Trophoblast cell (in vitro differentiated cells and primary cell): ENCODE data around the gene XKR7.

Experiments
- DNase-seq, 2 donors: peaks; one replicate each; pipeline ENCODE4 v3.0.0-alpha.2; 2016
- H2AFZ ChIP-seq: 2 replicates; pipeline ENCODE4 v1.6.1; 2013; ENCODE audit warnings: low read length, moderate library complexity, mild to moderate bottlenecking; ENCODE audit not compliant: insufficient read depth, poor library complexity
- H2AK5ac ChIP-seq: 2 replicates; pipeline ENCODE4 v1.6.1; 2013; ENCODE audit warnings: mild to moderate bottlenecking, low read length
- H2BK120ac ChIP-seq: 2 replicates; pipeline ENCODE4 v1.6.1; 2013; ENCODE audit warnings: low read length, mild to moderate bottlenecking, moderate library complexity; ENCODE audit not compliant: insufficient read depth, poor library complexity
- H2BK12ac ChIP-seq: 2 replicates; pipeline ENCODE4 v1.6.1; 2013; ENCODE audit warnings: mild to moderate bottlenecking, low read length, moderate library complexity
- H2BK5ac ChIP-seq: 2 replicates; pipeline ENCODE4 v1.6.1; 2013; ENCODE audit warnings: low read length, low read depth, moderate library complexity, mild to moderate bottlenecking; ENCODE audit not compliant: poor library complexity
- H3K14ac ChIP-seq: 2 replicates; pipeline ENCODE4 v1.6.1; 2013; ENCODE audit warnings: mild to moderate bottlenecking, low read length
- H3K18ac ChIP-seq: 2 replicates; pipeline ENCODE4 v1.6.1; 2013; ENCODE audit warnings: mild to moderate bottlenecking, low read length
- H3K23ac ChIP-seq: 2 replicates; pipeline ENCODE4 v1.6.1; 2013; ENCODE audit warnings: low read length
- H3K27ac ChIP-seq: 2 replicates; pipeline ENCODE4 v1.5.1; 2013; ENCODE audit warnings: low read depth, mild to moderate bottlenecking, inconsistent platforms, low read length, moderate library complexity
- H3K27me3 ChIP-seq: 2 replicates; pipeline ENCODE4 v1.6.1; 2013; ENCODE audit warnings: inconsistent platforms, mild to moderate bottlenecking, low read length, moderate library complexity; ENCODE audit not compliant: insufficient read depth
- H3K36me3 ChIP-seq, 2 experiments: 1 replicate in 1 of 2; 2 replicates in 1 of 2; pipeline ENCODE4 v1.6.1; 2013; ENCODE audit warnings: low read length in 2 of 2, mild to moderate bottlenecking in 2 of 2, moderate library complexity in 1 of 2; ENCODE audit not compliant: insufficient read depth in 2 of 2, control insufficient read depth in 1 of 2
- H3K4ac ChIP-seq: 2 replicates; pipeline ENCODE4 v1.6.1; 2013; ENCODE audit warnings: low read depth, mild to moderate bottlenecking, low read length, moderate library complexity
- H3K4me1 ChIP-seq, 2 experiments: 1 replicate in 1 of 2; 2 replicates in 1 of 2; pipeline ENCODE4 v1.6.1; 2013; ENCODE audit warnings: low read length in 2 of 2, mild to moderate bottlenecking in 2 of 2, moderate library complexity in 1 of 2; ENCODE audit not compliant: insufficient read depth in 2 of 2, control insufficient read depth in 1 of 2
- H3K4me2 ChIP-seq: 2 replicates; pipeline ENCODE4 v1.6.1; 2013; ENCODE audit warnings: inconsistent platforms, mild to moderate bottlenecking, low read length, moderate library complexity
- H3K4me3 ChIP-seq: 2 replicates; pipeline ENCODE4 v1.5.1; 2013; ENCODE audit warnings: mild to moderate bottlenecking, low read depth, low read length, inconsistent platforms
- H3K79me1 ChIP-seq: one replicate; pipeline ENCODE4 v1.6.1; 2013; ENCODE audit warnings: low read length
- H3K79me2 ChIP-seq: 2 replicates; pipeline ENCODE4 v1.6.1; 2013; ENCODE audit warnings: low read length, mild to moderate bottlenecking; ENCODE audit not compliant: control insufficient read depth, insufficient read depth, poor library complexity
- H3K9ac ChIP-seq: 2 replicates; pipeline ENCODE4 v1.6.1; 2013; ENCODE audit warnings: mild to moderate bottlenecking, low read length
- H3K9me3 ChIP-seq: 2 replicates; pipeline ENCODE4 v1.6.1; 2013; ENCODE audit warnings: low read depth, mild to moderate bottlenecking, control low read depth, inconsistent platforms, low read length; ENCODE audit not compliant: insufficient read depth
- H4K12ac ChIP-seq: 2 replicates; pipeline ENCODE4 v1.6.1; 2013; ENCODE audit warnings: low read depth, mild to moderate bottlenecking, low read length, moderate library complexity
- H4K8ac ChIP-seq: 2 replicates; pipeline ENCODE4 v1.6.1; 2013; ENCODE audit warnings: low read depth, mild to moderate bottlenecking, low read length, moderate library complexity
- H4K91ac ChIP-seq: one replicate; pipeline ENCODE4 v1.6.1; 2013; ENCODE audit warnings: low read depth, mild to moderate bottlenecking, low read length, moderate library complexity
- WGBS: extraction: QIAGEN DNeasy Blood & Tissue Kit; methylation state at CpG from one replicate; pipeline ENCODE4 v1.1.7; 2013; ENCODE audit warnings: missing lambda C conversion rate; ENCODE audit not compliant: insufficient read length, insufficient coverage; ENCODE audit errors: extremely low coverage; 5-methylcytosine and 5-hydroxymethylcytosine counted together

The XKR7 gene

GRCh38 chr20:31934968-31935764, 32.8 kb upstream of the XKR7 start:
- H3K18ac ChIP-seq = no peak overlapping the region
- H2AK5ac ChIP-seq = no peak overlapping the region
- WGBS = no CpG with 5 or more reads among the region's 8 CpGs
- H3K36me3 ChIP-seq = no peaks in the 10 kb centered on the region
- H3K23ac ChIP-seq = no peak overlapping the region
- no peak overlapping the region for H4K91ac ChIP-seq
- no peaks in the 10 kb centered on the region for H3K79me2 ChIP-seq
- no peak overlapping the region for H4K8ac ChIP-seq
- no peaks in the 10 kb centered on the region for H3K4me1 ChIP-seq
- H3K27ac ChIP-seq = no peak overlapping the region
- H3K9me3 ChIP-seq = peaks cover 4% of the 10 kb centered on the region
- DNase-seq = no peak
- no peak overlapping the region for H2BK5ac ChIP-seq
- no peak overlapping the region for H3K4me2 ChIP-seq
- no peak overlapping the region for H3K4ac ChIP-seq
- H3K14ac ChIP-seq = no peak overlapping the region
- H2BK12ac ChIP-seq = no peak overlapping the region
- H3K27me3 ChIP-seq = no peaks in the 10 kb centered on the region
- no peak overlapping the region for H4K12ac ChIP-seq
- no peak overlapping the region for H2AFZ ChIP-seq
- H3K9ac ChIP-seq = no peak overlapping the region
- H3K79me1 ChIP-seq = no peaks in the 10 kb centered on the region
- H2BK120ac ChIP-seq = no peak overlapping the region
- H3K4me3 ChIP-seq = no peak overlapping the region

GRCh38 chr20:31936420-31936819, 31.5 kb upstream of the XKR7 start:
- WGBS = no CpG with 5 or more reads among the region's 4 CpGs
- Histone ChIP-seq H2BK12ac (no peak overlapping the region), H3K4me3 (no peak overlapping the region), H3K79me1 (no peaks in the 10 kb centered on the region), H3K79me2 (no peaks in the 10 kb centered on the region), H4K8ac (no peak overlapping the region), H4K12ac (no peak overlapping the region), H3K4ac (no peak overlapping the region), H3K27me3 (no peaks in the 10 kb centered on the region), H3K18ac (no peak overlapping the region), H2BK5ac (no peak overlapping the region), H4K91ac (no peak overlapping the region), H3K4me2 (no peak overlapping the region), H3K9me3 (peaks cover 2% of the 10 kb centered on the region), H3K14ac (no peak overlapping the region), H3K9ac (no peak overlapping the region), H2BK120ac (no peak overlapping the region), H3K4me1 (no peaks in the 10 kb centered on the region), H2AFZ (no peak overlapping the region), H3K23ac (no peak overlapping the region), H2AK5ac (no peak overlapping the region), H3K27ac (no peak overlapping the region), H3K36me3 (no peaks in the 10 kb centered on the region)
- no peak for DNase-seq

- H4K91ac ChIP-seq = no peak overlapping the region
- no CpG with 5 or more reads among the region's 1 CpG for WGBS
- H4K12ac ChIP-seq = no peak overlapping the region
- H3K79me1 ChIP-seq = no peaks in the 10 kb centered on the region
- H3K36me3 ChIP-seq = peaks cover 0 to 3% of the 10 kb centered on the region in 2 experiments
- no peak overlapping the region for H2BK120ac ChIP-seq
- H3K23ac ChIP-seq = no peak overlapping the region
- no peak for DNase-seq
- H2BK12ac ChIP-seq = no peak overlapping the region
- H3K27ac ChIP-seq = no peak overlapping the region
- no peak overlapping the region for H4K8ac ChIP-seq
- no peaks in the 10 kb centered on the region for H3K27me3 ChIP-seq
- H3K4ac ChIP-seq = no peak overlapping the region
- H2AK5ac ChIP-seq = no peak overlapping the region
- no peaks in the 10 kb centered on the region for H3K79me2 ChIP-seq
- H3K4me2 ChIP-seq = no peak overlapping the region
- H3K4me3 ChIP-seq = no peak overlapping the region
- no peak overlapping the region for H3K18ac ChIP-seq
- H3K9me3 ChIP-seq = peaks cover 2% of the 10 kb centered on the region
- H3K14ac ChIP-seq = no peak overlapping the region
- no peak overlapping the region for H3K9ac ChIP-seq
- no peak overlapping the region for H2BK5ac ChIP-seq
- no peaks in the 10 kb centered on the region for H3K4me1 ChIP-seq
- no peak overlapping the region for H2AFZ ChIP-seq
Observed at GRCh38 chr20:31937820-31938219, 30.1 kb upstream of the XKR7 start.

- Histone ChIP-seq H3K4me1 (no peaks in the 10 kb centered on the region), H2AFZ (no peak overlapping the region), H3K4me2 (no peak overlapping the region), H3K23ac (no peak overlapping the region), H2BK5ac (no peak overlapping the region), H2BK12ac (no peak overlapping the region), H3K4ac (no peak overlapping the region), H4K12ac (no peak overlapping the region), H3K27ac (no peak overlapping the region), H3K9ac (no peak overlapping the region), H3K27me3 (no peaks in the 10 kb centered on the region), H4K8ac (no peak overlapping the region), H2AK5ac (no peak overlapping the region), H3K36me3 (peaks cover 3 to 7% of the 10 kb centered on the region in 2 experiments), H3K79me1 (no peaks in the 10 kb centered on the region), H3K79me2 (no peaks in the 10 kb centered on the region), H2BK120ac (no peak overlapping the region), H3K14ac (no peak overlapping the region), H3K18ac (no peak overlapping the region), H4K91ac (no peak overlapping the region), H3K9me3 (peaks cover 2% of the 10 kb centered on the region), H3K4me3 (no peak overlapping the region)
- DNase-seq = no peak
- no CpG with 5 or more reads among the region's 2 CpGs for WGBS
Observed at GRCh38 chr20:31939661-31940060, 28.3 kb upstream of the XKR7 start.
